NOMO-1 treated with dmso at 0.1 percent for 144 hours (cell line): ENCODE results near the gene MRPL10.

ENCODE experiments used
- DNase-seq: peaks from one replicate; lab custom pipeline; 2025; ENCODE audit not compliant: unreplicated experiment; lab: John Stamatoyannopoulos, UW

Gene MRPL10

DNA sequence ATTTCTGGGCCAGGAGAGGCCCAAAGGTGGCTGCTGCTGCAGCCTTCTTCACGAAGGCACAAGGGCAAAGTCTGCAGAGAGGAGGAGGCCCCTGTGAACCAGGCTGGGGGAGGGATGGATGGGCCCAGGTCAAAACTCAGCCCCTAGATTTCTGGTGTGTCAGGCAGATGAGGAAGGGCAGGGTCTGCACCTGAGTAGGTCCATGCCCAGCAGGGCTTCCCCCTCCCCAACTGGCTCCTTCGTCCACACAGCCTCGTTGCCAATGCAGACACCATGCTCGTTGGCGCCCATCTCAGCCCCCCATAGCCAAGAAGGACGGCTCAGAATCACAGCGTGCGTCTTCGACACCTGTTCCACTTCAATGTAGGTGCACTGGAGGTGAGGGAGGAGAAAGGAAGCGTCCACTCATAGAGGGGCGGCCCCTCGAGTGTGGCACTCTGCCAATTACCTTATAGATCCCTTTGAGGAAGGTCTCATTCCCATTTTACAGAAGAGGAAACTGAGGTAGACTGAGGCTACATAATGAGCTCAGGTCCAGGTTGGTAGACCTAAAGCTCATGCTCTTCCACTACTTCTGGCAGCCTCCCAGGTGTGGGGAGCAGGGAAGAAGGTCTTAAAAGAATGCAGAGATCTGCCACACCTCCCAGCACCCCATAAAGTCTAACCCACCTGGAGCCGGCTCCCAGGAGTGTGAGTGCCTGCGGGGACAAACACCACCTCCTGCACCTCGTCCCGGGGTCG is 8.8 kb upstream of the MRPL10 start:
- no peak for DNase-seq

DNA sequence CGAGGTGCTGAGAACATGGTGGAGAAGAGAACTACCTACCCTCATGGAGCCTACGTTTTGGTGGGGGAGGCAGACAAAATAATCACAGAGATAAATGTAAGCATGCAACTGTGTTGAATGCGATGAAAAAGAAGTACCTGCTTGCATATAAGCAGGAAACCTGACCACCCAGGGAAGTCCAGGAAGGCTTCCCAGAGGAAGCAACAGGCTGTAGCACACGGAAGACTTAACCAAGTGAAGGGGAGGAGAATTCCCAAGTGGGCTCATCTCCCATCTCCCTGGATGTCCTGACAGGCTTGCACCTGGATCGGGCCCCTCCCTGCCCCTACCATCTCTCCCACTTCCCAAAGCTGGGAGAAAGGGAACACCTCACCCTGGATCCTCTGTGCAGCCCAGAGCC is 7.7 kb upstream of the MRPL10 start:
- DNase-seq, result no peak

DNA sequence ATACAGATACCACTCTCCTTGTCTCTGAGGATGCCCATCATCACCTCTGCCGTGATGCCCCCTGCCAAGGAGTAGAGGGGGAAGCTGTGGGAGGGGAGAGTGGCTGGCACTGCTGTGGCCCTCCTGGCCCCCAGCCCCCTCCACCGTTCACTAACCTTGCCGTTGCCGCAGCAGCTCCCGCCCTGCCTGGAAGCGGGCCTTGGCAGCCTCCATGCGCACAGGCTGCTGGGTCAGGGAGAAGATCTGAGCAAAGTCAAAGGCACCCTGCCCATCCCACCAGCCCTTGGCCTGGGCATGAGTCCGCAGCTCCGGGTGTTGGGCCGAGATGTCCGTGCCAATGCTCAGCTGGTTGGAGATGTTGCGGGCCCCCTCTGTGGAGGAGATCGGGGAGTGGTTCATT is 7.3 kb upstream of the MRPL10 start:
- DNase-seq, result no peak

DNA sequence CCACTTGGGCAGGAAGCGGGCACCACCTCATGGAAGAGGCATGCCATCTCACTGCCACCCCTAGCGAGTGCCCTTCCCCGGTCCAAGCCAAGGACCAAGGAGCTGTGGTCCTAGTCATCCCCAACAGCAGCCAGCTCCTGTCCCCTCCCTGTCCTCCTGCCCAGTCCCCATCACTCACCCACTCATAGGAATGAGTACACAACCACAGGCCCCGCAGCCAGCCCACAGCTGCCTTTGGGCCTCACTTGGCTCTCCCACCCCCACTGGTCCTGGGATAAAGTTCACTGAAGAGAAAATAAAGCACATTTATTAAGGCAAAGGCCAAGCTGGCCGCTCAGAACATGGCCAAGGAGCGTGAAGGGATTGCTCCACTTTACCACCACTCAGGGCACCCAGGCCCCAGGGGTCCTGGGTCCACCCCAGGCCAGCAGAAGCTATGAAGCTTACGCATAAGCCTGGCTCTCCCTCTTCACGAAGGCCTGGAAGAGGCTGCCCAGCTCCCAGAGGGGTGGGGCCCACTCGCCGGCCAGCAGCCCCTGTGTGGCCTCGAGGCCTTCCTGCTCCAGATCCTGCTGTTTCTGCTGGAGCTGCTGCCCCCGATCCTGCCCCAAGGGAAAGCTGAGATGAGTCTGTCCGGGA is 6.2 kb upstream of the MRPL10 start:
- DNase-seq, result no peak

DNA sequence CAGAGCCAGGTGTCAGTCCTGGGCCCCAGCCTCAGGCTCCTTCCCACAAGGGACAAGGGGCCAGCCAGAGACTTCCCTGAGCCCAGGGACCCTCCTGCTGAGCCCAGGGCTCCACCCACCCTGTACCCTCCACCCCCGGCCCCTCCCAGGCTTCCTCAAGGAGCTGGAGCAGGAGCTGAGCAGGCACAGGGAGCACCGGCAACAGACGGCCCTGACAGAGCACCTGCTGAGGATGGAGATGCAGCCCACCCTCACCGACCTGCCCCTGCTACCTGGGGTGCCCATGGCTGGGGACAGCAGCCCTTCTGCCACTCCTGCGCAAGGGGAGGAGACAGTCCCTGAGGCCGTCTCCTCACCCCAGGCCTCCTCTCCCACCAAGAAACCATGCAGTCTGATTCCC is 5.3 kb upstream of the MRPL10 start:
- no peak for DNase-seq

DNA sequence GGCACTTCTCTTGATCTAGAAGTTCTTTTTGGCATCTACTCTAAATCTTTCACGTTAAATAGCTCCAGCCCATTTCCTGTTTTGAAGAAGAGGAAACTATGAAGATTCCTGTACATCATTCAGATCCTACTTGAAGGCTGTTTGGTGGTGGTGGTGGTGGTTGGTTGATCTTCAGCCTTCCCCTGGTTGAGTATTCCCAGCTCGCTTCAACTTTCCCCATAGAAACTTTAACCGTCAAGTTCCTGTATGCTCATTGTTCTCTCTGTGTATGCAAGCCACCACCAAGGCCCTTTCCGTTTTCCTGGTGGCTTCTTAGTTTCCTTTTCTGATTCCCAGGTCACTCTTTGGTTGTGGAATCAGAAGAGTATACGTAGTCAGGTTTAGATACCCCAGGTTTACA is 3.4 kb upstream of the MRPL10 start:
- DNase-seq, result no peak

DNA sequence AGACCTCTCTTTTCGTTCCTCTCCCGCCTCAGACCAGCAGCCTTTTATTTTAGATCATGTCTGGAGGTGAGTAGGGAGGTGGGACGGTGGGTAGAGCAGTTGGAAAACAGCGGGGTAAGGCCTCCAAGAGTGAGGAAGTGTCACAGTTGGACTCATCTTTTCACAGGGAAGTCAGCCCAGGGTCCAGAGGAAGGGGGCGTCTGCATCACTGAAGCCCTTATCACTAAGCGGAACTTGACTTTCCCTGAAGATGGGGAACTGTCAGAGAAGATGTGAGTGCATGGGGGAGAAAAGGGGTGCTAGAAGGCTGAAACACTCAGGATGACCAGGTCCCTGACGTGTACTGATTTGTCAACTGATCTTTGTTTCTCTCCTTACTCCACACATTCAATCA is 590 bp upstream of the MRPL10 start:
- peak; percentile 15 for DNase-seq

DNA sequence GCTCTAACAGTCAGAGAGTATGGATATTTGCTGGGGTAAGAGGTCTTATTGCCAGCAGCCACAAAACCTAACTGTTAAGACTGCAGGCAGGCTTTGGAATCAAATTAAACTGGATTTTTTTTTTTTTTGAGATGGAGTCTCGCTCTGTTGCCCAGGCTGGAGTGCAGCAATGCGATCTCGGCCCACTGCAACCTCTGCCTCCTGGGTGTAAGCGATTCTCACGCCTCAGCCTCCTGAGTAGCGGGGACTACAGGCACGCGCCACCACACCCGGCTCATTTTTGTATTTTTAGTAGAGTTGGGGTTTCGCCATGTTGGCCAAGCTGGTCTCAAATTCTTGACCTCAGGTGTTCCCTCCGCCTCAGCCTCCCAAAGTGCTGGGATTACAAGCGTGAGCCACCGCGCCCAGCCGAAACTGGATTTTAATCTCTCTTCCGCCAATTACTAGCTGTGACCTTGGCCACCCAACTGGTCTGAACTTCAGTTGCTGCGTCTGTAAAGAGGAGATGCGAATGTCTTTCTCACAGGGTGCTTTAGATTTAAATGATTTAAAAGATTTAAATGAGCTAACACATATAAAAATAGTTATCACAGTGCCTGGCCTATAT is 842 bp downstream of the MRPL10 start:
- no peak for DNase-seq

DNA sequence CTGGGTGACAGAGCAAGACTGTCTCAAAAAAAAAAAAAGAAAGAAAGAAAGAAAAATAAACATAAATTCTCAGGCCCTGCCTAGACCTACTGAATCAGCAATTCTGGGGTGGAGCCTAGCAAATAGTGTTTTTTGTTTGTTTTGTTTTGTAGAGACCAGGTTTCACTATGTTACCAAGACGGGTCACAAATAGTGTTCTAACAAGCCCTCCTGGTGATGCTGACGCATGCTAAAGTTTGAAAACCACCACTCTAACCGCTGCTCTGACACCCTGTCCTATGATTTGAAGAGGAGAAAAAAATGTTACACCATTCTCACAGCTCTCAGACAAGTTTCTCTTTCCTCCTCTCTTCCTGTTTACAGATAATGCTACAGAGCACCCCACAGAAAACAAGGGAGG is 1.5 kb downstream of the MRPL10 start:
- no peak for DNase-seq

DNA sequence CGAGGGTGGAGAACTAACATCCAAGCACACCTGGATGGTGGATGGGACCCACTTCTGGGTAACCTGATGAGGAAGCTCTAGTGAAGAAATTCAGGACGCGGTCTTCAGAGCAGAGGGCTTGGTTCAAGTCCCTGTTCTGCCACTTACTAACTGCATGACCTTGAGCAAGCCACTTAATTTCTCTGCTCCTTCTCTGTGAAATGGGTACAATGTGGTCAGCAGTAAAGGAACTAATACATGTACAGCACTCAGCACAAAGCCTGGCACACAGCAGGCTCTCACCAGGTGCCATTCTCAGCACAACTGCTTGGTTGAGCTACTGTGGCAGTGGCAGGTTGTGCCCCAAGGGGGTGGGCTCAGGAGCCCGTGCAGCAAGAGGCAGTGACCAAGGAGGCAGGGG is 7.8 kb downstream of the MRPL10 start:
- DNase-seq, result no peak

DNA sequence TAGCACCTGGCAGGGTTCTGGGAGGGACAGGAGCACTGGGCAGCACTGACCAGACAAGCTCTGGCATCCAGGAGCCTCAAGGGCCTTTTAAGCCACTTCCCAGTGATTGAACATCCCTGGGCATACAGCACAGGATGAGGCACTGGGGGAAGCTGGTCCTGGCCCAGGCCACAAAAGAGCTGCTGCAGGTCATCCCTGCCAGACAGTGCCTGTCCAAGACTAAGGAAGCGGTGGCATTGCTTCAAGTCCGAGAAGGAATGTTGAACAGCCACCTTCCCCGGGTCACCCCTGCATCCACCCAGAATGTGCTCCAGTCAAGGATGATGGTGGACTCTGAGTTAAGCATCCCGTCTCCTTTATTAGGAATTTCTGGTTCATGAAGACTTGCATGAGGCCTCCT is 8.6 kb downstream of the MRPL10 start:
- DNase-seq, result no peak

DNA sequence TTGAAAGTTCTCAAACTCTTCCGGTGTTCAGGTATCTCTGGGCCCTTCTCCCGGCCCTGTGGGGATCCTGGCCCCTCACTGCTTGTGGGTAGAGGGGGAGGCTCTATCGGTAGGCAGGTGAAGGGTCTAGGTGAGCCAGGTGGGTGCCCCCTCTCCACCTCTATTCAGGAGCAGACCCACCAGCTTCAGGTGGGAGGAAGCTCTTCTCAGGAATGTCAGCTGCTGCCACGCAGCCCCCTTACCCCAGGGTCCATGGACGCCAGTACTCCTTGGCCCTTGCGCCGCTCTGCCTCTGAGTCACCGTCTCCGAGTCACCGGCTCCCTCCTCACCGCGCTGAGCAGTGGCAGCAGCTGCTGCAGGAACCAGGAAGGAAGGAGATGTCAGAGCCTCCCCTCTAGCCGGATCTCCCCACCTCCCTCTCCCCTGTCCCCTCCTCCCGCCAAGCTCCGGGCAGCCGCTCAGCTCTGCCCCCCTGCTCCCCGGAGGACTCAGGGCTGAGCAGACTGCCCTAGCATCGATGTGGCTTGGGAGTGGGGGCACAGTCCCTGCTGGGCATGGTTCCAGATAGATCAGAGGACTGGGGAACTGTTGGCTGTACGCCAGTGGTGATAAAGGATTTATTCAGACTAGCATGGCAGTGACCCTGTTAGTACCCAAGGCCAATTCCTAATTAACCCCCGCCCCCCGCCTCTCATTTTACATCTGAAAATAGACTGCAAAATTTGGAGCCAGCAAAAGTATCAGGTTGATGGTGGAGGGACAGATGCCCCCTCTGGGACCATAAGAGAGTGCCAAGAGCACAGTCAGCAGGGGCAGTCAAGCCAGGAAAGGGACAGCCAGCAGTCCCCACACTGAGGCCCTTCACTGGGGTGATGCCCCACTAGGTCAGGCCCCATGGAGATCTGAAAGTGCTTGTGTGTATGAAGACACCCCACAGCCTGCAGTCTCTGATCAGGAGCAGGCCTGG is 9.6 kb downstream of the MRPL10 start, which contains the start of gene OSBPL7:
Gene OSBPL7, minus strand, starts transcription at position 371 of the 968 bp plus-strand sequence. CDS start 1,516 bp downstream, outside the sequence.
- DNase-seq, result peak; percentile 91

DNA sequence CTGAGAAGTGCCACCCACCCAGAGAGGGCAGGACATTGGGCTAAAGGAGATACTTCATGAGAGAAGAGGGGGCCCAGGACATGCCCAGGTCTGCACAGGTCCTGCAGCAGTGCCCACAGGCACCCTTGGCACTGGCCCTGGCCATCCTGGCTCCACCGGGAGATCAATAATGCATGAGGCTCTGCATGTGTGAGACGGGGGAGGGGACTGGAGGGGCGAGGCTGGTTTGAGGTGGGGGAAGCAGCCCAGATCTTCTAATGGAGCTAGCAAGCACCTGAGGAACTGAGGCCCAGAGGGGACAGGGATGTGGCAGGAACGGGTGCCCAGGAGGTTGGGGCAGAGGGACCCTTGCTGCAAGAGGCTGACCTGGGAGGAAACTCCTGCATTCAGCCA is 10.3 kb downstream of the MRPL10 start:
- no peak for DNase-seq

DNA sequence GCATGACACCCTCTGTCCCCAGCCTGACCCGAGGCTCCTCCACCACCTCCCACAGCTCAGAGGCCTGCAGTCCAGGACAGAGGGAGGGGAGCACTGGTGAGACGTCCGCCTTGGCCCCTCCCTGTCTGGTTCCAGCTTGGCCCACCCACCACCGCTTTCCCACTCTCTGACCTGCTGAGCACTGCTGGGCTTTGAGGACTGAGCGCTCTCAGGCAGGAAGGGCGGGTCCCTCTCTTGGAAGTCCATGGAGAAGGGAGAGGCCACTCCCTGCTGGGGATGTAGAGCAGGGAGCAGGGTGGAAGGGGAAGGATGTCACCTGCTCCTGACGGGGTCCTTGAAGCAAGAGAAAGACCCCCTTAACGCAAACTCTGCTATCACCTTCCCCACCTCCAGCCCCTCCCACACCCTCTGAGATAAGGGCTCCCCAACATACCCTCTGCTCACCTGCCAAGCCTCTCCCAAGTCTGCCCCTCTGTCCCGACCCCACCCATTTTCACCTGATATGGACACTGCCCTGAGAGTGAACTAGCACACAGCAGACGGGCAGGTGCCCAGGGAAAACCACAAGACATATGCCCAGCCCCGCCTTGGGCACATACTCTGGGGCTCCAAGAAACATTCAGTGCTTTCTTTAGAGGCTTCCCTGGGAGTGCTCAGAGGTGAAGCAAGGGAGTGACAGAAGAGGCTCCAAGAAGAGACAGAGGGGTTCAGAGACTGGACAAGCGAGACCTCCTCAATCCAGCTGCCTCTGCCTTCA is 11.1 kb downstream of the MRPL10 start:
- DNase-seq, result no peak

DNA sequence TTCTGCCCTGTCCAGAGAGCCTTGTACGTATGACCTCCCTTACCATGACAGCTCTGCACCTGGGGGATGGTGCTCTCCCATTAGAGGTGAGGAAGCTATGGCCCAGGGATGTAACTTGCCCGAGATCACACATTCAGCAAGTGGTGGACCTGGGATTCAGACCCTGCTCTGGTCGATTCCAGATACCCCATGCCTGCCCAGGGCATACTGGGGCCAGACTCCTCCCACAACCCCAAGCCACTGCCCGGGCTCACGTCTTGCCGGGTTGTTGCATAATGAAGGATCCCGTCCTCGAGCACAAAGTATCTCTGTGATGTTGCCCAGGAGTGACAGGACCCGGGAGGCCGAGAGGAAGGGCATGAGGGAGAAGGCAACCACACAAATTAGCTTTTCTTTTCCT is 11.9 kb downstream of the MRPL10 start:
- DNase-seq, result no peak

DNA sequence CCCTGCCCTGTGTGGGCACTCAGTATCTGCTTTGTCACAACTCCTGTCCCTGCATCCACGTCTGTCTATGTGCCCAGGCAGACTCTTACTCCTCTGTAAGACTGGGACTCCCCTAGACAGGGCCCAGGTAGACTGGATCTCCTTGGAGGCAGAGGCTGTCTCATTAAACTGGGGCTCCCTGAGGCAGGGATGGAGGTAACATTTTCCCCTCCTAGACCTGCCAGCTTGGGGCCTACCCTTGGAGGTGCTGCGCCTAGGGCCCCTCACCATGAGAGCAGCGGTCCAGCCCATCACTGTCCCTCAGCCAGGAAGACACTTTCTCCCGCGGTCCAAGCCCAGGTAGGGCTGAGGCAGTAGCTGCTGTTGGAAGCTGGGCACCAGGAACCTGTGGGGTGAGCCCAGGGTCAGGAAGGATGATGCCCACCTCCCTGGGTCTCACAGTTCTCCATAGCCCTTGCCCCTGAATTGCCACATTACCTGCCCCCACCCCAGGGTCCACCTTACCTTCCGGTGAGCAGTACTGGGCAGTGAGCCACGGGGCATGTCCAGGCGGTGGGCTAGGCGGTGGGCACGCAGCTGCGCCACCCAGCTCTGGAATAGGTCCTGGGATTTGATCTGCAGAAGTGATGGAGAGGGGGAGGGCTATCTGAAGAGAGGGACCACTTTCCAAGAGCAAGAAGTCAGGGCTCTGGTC is 13.2 kb downstream of the MRPL10 start:
- DNase-seq, result no peak

DNA sequence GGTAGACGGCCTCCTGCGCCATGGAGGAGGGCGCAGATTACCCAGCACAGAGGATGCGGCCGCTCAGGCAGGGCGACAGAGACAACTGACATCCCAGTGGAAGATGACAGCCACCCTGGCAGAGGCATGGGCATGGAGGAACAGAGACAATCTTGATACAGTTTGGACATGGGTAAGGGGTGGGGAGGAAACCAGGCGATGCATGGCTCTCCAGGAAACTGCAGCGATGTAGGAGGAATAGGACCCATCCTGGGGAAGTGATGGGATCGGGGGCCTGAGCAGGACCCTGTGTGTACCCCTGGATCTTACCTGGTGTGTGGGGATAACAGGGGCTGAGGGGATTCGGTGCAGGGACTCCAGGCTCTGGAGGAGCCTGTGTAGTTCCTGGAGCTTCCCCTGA is 14.4 kb downstream of the MRPL10 start:
- no peak for DNase-seq

DNA sequence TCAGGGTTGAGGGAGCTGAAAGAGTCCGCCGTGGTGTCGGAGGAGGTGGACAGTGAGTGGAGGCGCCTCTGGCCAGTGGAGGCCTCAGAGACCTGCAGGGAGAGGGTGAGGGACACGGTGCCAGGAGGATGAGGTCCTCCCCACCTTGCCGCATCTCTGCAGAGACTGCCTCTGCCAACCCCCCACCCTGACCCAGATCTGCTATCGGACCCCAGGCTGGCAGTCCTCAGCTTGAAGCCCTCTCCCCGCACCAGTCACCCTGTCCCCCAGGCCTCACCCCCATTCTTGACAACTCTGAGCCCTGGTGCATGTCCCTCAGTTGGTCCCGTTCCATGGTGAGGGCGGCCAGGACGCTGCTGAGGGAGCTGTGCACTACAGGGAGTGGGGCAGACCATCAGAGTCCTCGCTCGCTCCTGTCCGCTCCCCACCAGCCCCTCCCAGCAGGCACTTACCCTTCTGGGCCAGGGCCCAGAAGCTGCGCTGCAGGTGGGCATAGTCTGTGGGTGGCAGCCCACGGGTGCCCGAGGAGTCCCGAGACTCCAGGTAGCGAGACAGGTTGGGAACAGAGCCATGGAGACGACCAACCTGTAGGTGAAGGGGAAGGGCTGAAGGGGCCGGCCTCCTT is 15.1 kb downstream of the MRPL10 start:
- no peak for DNase-seq

DNA sequence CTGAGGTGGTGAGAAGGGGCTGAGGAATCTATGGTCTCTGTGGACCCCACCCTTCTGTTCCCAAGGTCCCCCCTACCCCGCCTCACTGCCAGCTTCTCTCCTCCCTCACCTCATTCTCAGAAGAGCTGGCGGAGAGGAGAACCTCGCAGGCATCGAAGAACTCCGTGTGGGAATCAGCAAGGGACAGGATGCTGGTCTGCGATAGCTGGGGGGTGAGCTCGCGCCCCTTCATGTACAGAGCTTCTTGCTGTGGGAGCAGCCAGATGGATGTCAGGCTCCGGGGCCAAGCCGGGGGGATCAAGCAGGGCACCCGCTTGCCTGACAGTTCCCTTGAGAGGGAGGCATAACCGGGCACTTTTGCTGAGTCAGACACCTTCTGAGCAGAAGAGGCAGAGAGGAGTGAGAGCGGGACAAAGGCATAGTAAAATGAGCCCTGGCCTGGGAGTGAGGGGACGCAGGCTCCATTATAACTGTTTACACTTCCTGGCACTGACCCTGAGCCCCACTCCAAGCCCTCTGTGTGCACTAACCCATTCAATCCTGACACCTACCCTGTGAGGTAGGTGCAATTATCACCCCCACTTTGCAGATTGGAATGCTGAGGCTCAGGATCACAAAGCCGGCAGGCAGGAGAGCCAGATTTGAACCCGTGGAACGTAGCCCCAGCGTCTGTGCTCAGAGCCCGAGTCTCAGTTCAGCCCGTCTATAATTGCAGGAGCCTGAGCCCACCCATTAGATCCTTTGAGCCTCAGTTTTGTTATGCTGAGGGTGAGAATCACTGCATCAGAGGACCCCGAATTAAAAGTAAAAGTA is 16.0 kb downstream of the MRPL10 start:
- no peak for DNase-seq
